DMS 273 (cell line): Measurements from ENCODE around the gene LMNTD2.
"Not testable (repeated sequence)": the region's sequence is repeated elsewhere in the genome, so short reads cannot be mapped to it uniquely, and the experiment has no call there.

Source experiments
- DNase-seq: peaks from one replicate; lab custom pipeline; 2025; ENCODE audit not compliant: unreplicated experiment; lab: John Stamatoyannopoulos, UW

Gene LMNTD2

DNA sequence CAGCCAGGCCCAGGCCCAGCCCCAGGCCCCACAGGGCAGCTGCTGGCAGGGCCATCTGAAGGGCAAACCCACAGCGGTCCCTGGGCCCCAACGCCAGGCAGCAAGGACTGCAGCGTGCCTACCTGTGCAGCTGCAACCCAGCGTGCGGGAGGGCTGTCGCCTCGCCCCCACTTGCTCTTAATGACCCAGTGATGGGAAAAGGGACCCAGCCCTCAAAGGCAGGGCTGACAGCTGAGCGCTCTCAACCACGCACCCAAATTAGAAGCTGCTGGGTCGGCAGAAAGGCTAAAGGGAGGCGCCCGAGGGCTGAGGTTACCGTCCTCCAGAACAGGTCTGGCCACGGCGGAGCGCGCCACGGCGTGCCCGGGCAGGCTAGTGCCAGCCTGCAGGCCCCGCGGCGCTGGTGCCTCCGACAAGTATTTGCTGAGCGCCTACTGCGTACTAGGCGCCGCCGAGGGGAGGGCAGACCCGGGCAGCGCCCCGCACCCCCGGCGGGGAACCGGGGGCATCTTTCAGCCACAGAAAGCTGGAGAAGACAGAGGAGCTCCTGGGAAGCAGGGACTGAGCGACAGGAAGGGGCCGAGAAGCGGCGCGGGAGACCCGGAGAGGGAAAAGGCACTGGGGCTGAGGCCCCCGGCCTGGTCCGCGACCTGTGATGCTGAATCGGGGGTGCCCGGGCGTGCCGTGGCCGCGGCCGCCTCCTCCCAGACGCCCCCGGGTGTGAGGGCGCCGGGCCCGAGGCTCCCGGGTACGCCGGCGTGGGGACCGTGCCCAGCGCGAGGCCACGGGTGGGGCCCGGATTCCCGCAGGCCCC, 25.9 kb downstream of the LMNTD2 start:
- DNase-seq = peak; percentile 71

DNA sequence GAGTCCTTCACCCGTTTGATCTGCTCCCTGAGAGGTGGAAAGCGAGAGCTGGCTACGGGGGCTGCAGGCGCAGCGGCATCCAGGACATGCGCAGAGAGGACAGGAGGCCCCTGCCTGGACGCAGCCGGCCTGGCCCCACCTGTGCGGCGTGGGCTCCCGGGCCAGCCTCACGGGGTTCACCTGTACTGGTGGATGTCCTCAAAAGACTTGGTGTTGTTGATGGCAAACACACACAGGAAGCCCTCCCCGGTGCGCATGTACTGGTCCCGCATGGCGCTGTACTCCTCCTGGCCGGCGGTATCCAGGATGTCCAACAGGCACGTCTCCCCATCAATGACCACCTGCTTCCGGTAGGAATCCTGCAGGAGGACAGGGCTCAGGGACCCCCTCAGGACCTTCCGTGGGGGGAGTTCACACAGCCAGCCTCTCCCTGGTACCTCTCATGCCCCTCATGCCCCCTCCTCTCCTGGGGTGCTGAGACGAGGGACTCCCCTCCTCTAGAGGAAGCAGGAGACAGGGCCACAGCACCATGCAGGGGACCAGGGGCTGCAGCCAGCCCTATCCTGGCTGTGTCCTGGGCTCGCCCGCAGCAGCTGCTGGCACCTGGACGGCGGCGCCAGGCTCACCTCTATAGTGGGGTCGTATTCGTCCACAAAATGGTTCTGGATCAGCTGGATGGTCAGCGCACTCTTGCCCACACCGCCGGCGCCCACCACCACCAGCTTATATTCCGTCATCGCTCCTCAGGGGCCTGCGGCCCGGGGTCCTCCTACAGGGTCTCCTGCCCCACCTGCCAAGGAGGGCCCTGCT, 26.7 kb downstream of the LMNTD2 start:
- no peak for DNase-seq

DNA sequence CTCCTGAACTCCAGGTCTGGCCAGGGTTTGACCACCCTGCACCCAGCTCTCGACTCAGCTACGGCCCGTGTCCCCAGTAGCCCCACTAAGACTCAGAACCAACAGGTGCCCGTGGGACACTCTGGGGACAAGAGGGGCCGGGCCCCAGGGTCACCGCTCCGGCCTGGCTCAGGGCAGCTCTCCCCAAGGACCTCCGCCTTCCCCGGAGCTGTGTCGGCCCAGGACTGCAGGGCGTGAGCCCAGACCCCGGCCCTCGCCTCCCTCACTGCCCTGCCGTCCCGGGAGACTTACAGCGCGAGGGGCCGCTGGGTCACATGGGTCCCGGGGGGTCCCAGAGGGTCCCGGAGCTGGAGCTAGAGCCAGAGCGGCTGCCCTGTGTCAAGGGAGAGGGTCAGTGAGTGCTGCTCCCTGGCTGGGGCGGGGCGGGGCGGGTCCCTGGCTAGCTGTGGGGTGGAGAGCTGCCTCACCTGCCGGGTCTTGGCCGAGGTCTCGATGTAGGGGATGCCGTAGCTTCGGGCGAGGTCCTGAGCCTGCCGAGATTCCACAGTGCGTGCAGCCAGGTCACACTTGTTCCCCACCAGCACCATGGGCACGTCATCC, 27.5 kb downstream of the LMNTD2 start:
- DNase-seq = no peak

- no peak for DNase-seq
Measured at GRCh38 chr11:532527-532985, 28.0 kb downstream of the LMNTD2 start.

DNA sequence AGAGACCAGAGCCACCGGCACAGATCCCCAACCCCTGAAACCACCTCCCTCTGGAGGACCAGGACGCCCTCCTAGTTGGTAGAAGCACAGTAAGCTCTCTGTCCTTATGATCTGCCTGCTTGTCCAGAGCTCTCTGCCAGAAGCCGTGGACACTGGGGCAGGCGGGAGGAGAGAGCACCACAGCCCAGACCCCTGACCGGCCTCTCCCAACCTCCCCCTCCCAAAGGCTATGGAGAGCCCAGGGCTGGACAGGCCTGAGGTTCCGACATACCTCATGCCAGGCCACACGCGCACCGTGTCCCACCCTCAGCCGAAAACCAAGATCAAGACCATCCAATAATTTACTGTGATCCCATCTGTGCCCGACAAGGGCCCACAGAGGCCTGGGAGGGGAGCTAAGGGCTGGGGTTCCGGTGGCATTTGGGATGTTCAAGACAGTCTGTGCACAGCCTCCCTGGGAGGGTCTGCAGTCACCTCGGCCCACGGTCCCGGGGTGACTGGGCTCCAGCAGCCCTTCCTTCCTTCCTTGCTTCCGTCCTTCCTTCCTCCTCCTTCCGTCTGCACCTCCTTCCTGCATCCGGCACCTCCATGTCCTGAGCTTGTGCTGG, 28.5 kb downstream of the LMNTD2 start:
- no peak for DNase-seq

DNA sequence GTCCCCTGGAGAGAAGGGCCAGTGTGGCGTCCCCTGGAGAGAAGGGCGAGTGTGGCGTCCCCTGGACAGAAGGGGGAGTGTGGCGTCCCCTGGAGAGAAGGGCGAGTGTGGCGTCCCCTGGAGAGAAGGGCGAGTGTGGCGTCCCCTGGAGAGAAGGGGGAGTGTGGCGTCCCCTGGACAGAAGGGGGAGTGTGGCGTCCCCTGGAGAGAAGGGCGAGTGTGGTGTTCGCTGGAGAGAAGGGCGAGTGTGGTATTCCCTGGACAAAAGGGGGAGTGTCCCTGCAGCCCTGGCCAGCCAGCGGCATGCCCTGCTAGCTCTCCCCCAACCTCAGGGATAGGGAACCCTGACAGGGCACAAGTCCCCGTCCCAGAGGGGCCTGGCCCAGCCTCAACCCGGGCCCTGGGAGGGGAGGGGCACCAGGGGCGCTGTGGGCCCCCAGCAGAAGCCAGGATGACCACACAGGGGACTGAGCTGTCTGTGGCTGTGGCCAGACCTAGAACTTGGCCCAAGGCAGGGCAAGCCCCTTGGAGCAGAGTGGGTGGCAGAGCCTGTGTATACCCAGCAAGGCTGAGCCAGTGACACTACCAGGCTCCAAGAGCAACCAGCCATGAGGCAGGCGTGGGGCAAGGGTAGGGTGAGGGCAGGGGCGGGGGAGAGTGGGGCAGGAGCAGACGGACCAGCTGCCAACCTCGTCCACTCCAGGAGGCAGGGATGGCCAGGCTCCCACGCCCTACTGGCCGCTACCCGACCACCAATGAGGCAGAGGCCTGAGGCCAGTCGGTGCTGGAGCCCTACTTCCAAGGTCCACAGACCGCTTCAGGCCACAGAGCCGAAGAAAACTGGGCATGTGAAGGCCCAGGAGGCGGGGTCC, 29.3 kb downstream of the LMNTD2 start:
- no peak for DNase-seq

DNA sequence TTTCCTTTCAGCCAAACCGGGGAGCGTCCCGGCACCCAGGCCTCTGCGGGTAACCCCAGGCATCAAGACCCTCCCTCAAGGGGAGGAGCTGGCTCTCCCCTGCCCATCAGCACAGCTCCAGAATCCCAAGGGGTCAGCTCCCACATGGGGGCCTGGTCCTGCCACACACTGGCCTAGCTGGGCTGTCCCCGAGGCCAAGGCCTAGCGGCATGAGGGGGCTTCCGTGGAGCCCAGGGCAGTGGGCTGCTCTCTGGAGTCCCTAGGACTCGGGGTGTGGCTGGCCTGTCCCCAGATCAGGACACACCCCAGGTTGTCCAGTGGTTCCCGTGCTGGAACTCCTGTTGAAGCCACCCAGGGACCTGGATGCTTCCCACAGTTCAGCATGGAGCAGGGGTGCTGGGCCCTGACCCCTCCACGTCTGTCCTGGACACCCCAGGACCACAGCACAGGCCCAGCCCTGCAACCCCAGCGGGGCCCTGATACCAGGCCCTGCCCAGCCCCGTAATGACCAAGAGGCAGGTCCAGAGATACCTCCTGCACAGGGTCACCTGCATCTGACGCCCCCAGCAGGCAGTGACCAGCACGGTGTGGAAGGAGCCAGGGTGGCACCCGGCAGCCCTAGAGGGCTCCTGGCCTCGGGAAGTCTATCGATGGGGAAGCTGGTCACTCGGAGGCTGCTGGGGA, 30.7 kb downstream of the LMNTD2 start:
- DNase-seq = no peak

DNA sequence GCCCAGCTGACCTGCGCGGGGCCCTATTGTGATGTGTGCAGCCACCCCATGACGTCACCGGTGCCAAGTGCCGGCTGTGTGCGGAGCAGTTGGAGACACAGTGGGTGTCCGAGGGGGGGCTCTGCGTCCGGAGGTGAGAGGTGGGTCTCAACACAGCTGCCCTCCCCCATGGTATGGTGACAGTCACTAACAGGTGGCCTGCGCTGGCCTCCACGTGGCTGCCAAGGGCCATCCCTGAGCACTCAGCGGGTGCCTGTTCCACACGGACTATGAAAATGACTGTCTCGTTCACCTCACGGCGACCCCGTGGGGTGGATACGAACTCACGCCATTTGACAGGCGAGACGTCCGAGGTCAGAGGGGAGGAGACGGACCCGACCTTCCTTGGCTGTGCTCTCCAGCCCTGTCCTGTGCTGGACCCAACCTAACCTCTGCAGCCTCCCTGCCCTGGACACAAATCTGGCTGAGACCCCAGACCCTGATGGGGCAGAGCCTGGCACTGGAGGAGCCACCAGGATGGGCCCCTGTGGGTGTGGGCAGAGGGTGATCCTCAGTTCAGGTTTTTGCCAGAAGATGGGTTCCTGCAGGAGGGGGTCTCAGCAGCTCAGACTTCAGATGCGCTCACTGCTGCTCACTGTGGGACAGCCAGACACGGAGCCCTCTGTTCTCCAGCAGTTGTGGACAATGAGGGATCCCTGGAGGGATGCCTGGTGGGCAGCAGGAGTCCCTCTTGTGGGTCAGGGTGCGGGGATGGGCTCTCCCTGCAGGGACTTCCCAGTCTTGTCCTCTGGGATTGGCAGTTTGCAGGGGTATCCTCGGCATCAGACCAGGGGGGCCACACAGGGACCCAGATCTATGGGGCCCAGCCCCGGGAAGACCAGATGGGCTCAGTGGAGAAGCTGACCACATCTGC, 31.5 kb downstream of the LMNTD2 start:
- no peak for DNase-seq

GRCh38 chr11:528166-528814, 32.2 kb downstream of the LMNTD2 start:
- no peak for DNase-seq

DNA sequence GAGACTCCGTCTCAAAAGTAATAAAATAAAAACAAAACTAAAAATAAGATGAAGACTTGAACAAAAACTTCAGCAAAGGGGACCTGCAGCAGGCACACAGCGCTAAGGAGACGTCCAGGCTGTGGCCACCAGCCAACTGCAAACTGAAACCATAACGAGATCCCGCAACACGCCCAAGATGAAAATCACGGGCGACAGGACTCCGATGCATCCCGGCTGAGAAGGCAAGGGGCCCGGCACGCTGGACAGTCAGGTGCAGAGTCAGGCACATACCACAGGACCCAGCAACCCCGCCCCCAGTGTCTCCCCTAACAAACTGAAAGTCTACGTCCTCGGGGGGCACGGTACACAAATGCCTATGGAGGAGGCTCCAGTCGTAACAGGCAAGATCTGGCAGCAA, 34.3 kb downstream of the LMNTD2 start:
- no peak for DNase-seq

DNA sequence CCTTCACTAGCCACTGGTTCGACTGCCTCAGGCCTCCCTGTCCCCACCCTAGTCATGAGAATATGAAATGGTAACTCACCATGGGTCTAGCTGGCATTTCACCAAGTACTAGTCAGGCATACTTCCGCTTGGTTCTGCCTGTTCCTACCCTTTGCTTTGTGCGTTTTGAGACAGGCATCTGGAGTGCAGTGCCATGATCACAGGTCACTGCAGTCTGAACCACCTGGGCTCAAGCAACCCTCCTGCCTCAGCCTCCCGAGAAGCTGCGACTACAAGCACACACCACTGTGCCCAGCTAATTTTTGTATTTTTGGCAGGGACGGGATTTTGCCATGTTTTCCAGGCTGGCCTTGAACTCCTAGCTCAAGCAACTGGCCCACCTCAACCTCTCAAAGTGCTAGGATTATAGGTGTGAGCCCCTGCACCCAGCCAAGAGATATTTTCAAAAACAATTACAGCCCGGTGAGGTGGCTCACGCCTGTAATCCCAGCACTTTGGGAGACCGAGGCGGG, 39.3 kb downstream of the LMNTD2 start:
- no peak for DNase-seq

- DNase-seq = peak; percentile 44
Measured at GRCh38 chr11:520428-521176, 39.9 kb downstream of the LMNTD2 start.

DNA sequence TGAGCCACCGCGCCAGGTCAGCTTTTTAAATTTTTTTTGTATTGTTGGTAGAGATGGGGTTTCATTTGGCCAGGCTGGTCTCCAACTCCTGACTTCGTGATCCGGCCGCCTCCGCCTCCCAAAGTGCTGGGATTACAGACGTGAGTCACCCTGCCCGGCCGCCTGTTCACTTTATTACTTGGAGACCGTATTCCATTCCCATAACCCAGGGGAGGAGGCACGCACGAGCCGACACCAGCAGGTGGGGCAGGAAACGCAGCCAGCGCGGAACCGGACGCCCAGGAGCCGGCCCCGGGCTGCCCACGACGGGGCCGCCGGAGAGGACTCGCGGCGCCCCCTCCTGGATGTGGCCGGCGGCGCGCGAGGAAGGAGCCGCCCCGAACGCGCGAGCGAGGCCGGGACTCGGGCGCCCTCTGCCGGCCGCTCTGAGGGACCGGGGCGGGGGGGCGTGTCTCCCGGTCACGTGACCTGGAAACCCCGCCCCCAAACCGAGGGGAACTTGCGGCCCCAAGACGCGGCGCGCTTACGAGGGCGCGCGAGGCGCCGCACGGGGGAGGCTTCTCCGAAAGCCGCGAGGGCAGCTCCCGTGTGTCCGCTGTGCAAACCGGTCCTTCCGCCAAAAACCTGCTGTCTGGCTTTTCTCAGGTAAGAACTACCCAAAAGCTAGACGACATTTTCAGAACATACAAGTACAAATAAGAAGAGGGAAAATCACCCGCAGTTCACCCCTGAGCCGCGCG, 41.9 kb downstream of the LMNTD2 start:
- peak; percentile 96 for DNase-seq

- not testable (repeated sequence) for DNase-seq
Measured at GRCh38 chr11:516918-517685, 43.4 kb downstream of the LMNTD2 start.

GRCh38 chr11:516400-516799, 44.1 kb downstream of the LMNTD2 start:
- DNase-seq = no peak

DNA sequence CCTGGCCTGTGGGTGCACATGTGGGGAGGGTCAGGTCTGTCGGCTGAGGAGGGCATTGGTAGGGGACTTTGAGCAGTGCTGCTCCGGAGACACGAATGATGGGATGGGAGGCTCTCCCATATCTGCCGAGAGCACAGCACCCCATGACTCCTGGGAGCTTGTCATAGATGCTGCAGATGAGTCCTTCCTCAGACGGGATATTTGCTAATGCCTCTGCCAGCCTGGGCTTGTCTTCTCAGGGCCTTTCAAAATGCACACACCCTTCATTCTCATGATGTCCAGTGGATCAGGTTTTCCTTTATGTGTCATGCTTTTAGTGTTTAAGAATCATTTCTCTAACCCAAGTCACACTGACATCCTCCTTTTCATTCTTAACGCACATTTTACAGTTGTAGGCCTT, 45.4 kb downstream of the LMNTD2 start:
- no peak for DNase-seq
